H1 (cell line): ENCODE results near the gene ARMH3. TPM values are rescaled to one million over a fixed set of nuclear protein-coding genes. Genes with fewer than 3 reads are reported as not detected.

Experiments used
- CBX8 ChIP-seq: fragments of 300-800, 300-1000 bp; sonication (generic); IDR thresholded peaks from 2 replicates; pipeline ENCODE4 v1.7.1; 2016; ENCODE audit warnings: low read depth, low read length, borderline replicate concordance
- CHD1 ChIP-seq: IDR thresholded peaks from 2 replicates; pipeline ENCODE4 v1.6.1; 2012; ENCODE audit warnings: low read depth, low read length, improper control_type of control experiment
- CHD7 ChIP-seq: fragments of 300-600 bp; sonication (generic); IDR thresholded peaks from 2 replicates; pipeline ENCODE4 v1.7.1; 2012; ENCODE audit warnings: low read length, moderate library complexity, mild to moderate bottlenecking, inconsistent platforms; ENCODE audit not compliant: insufficient replicate concordance
- E2F6 ChIP-seq: IDR thresholded peaks from 2 replicates; pipeline ENCODE4 v1.6.1; 2012; ENCODE audit warnings: inconsistent platforms
- SIN3A ChIP-seq, 2 experiments: IDR thresholded peaks in 1 of 2; conservative IDR thresholded peaks in 1 of 2; 2 replicates each; pipeline ENCODE4 v1.6.1; 2011 to 2012; ENCODE audit warnings: low read length in 2 of 2, improper control_type of control experiment in 1 of 2, low read depth in 1 of 2, mild to moderate bottlenecking in 1 of 2
- TAF1 ChIP-seq: IDR thresholded peaks from 2 replicates; pipeline ENCODE4 v1.6.1; 2011; ENCODE audit warnings: mild to moderate bottlenecking, low read depth, low read length
- polyA plus RNA-seq, 7 experiments: library from polyadenylated mRNA; depleted of rRNA in 3 of 7; stranded (reverse) in 5 of 7; unstranded in 2 of 7; fragments of >200 nt in 5 of 7; fragments of 200-250 nt in 2 of 7; gene quantifications; 1 replicate in 5 of 7; 2 replicates in 1 of 7; 4 replicates in 1 of 7; pipeline versions ENCODE4 v1.2.1 to v1.2.3, GENCODE V29; 2011 to 2013; ENCODE audit warnings: missing spikeins in 2 of 7, mixed read lengths in 2 of 7
- total RNA-seq: library from RNA; stranded (reverse); fragmentation: NEBNext Ultra II Directional; extraction: Animal tissue kit (Norgen Biotek cat#: 25700); gene quantifications from 2 replicates; pipeline ENCODE4 v1.2.1, GENCODE V29; 2021

ARMH3 gene
- total and polyA plus RNA-seq, 2 of the 8 experiments (the other 6 are each of a cell fraction or from before 2014, with no cell fraction given) = 11.6 to 18.3 TPM

GRCh38 chr10:101892782-101893391, 163.1 kb downstream of the ARMH3 start (continued):
- TF ChIP-seq CHD7 = no peak
- TF ChIP-seq E2F6 = no peak
- TF ChIP-seq SIN3A (conservative IDR thresholded peaks at IDR 0.05 in 1 of 2, IDR thresholded peaks at IDR 0.05 in 1 of 2; ENCODE audit: low read depth in 1 of 2, low read length in 2 of 2) = no peak
- TF ChIP-seq TAF1 = no peak
- TF ChIP-seq CBX8 = no peak
- TF ChIP-seq CHD1 = no peak
